ENCODE measurements around the gene ARHGEF4. TPM values are rescaled to one million over a fixed set of nuclear protein-coding genes. Genes with fewer than 3 reads are reported as not detected.

Gene ARHGEF4
- total and polyA plus RNA-seq, 10 donors = 0.19 to 0.88 (median 0.46) TPM; not detected in 2

GRCh38 chr2:131031875-131032274, 195.2 kb downstream of the ARHGEF4 start:
- WGBS, 5 donors = 72 to 84% (median 76%) methylated on average over 3 to 9 of the region's 9 CpGs
- no peak overlapping the region for H3K27ac ChIP-seq
- TF ChIP-seq POLR2AphosphoS5 (IDR thresholded peaks at IDR 0.05) = no peak
- no peak for TF ChIP-seq CTCF (IDR thresholded peaks at IDR 0.05 in 8 of 11, conservative IDR thresholded peaks at IDR 0.05 in 3 of 11)
- no peak for TF ChIP-seq POLR2A (IDR thresholded peaks at IDR 0.05)
- peak; percentile 56 for DNase-seq
- intact Hi-C loops (cut with DNase I; ENCODE audit: low total_unique reads) = no loop called here
- peaks cover 0 to 16% (median 6%) of the 10 kb centered on the region in 6 donors for H3K4me1 ChIP-seq
- H3K9me3 ChIP-seq = peaks cover 0 to 14% (median 9%) of the 10 kb centered on the region in 8 donors
- H3K4me3 ChIP-seq = no peak overlapping the region
- peaks cover 0 to 49% (median 20%) of the 10 kb centered on the region in 7 donors for H3K27me3 ChIP-seq (replicated peaks in 1 of 7)
- H3K36me3 ChIP-seq = no peaks in the 10 kb centered on the region

- Histone ChIP-seq H3K4me3 (no peak overlapping the region), H3K27ac (no peak overlapping the region), H3K27me3 (replicated peaks in 1 of 7) (peaks cover 0 to 54% (median 20%) of the 10 kb centered on the region in 7 donors), H3K36me3 (no peaks in the 10 kb centered on the region), H3K4me1 (peaks cover 0 to 16% (median 6%) of the 10 kb centered on the region in 6 donors), H3K9me3 (peaks cover 0 to 12% (median 8%) of the 10 kb centered on the region in 8 donors)
- TF ChIP-seq POLR2A (IDR thresholded peaks at IDR 0.05) = no peak
- no peak for TF ChIP-seq CTCF (IDR thresholded peaks at IDR 0.05 in 8 of 11, conservative IDR thresholded peaks at IDR 0.05 in 3 of 11)
- no peak for TF ChIP-seq POLR2AphosphoS5 (IDR thresholded peaks at IDR 0.05)
- WGBS, 5 donors = 69 to 87% (median 84%) methylated on average over 4 of the region's 4 CpGs
- peak; percentile 55 for DNase-seq
- intact Hi-C loops (cut with DNase I; ENCODE audit: low total_unique reads) = no loop called here
These were observed 195.7 kb downstream of the ARHGEF4 start for GRCh38 chr2:131032393-131032836.

DNA sequence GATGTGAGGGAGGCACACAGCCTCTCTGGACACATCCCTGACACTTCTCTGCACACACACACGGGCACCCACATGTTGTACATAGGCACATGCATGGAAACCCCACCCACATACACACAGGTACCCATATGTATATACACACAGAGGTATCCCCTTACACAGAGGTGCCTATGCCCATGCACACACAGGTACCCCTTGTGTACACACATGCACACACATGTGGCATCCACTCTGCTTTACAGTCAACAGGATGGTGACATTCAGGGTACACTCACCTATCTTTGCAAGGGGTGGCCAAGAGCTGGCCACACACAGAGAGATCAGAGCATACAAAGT, 197.0 kb downstream of the ARHGEF4 start:
- Histone ChIP-seq H3K27ac (no peak overlapping the region), H3K9me3 (no peaks in the 10 kb centered on the region), H3K36me3 (no peaks in the 10 kb centered on the region), H3K4me1 (peaks cover 0 to 16% (median 6%) of the 10 kb centered on the region in 6 donors), H3K27me3 (replicated peaks in 1 of 7) (peaks cover 0 to 67% (median 20%) of the 10 kb centered on the region in 7 donors), H3K4me3 (no peak overlapping the region)
- no peak for TF ChIP-seq POLR2AphosphoS5 (IDR thresholded peaks at IDR 0.05)
- no peak for TF ChIP-seq CTCF (IDR thresholded peaks at IDR 0.05 in 8 of 11, conservative IDR thresholded peaks at IDR 0.05 in 3 of 11)
- TF ChIP-seq POLR2A (IDR thresholded peaks at IDR 0.05) = no peak
- intact Hi-C loops (cut with DNase I; ENCODE audit: low total_unique reads) = no loop called here
- DNase-seq = no peak
- 50 to 94% (median 69%) methylated on average over 1 of the region's 1 CpG for WGBS, 5 donors

DNA sequence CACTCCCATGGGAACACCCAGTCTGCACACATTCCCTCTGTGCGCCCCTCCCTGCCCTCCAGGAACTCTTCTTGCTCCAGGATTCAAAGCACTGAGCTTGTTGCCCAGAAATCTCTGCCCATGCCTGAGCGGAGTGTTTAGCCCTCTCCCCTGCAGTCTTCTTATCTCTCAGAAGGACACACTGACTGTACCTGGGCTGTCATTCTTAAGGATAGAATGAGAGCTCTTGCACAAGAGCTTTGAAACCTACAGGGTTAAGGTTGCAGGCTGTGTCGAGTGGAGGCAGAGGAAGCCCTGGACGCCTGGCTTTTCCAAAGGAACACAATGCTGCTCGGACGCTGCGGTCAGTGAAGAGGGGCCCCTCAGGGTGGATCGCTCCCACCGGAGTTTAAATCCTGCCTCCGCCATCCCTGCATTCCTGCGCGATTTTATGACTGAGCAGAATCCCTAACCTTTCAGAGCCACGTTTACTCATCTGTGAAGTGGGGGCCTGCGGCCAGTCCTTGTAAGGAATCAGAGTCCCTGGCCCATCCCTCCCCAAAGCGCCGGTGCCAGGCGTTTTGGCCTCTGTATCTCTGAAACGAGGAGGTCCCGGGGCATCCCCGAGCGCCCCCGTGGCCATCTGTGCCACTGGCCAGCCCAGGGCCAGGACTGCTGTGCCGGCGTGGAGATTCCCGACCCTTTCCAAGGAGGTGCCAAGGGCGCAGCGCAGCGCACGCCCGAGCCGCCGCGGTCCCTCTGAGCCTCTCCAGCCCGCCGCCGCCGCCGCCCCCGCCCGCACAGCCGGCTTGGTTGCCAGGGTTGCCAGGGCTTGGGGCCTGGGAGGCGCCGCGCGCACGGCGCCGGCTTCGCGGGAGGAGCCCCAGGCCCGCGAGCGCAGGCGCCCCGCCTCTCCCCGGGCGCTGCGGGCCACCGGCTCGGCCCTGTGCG, 197.7 kb downstream of the ARHGEF4 start:
- no peaks in the 10 kb centered on the region for H3K9me3 ChIP-seq

More for the DNA sequence above, 197.7 kb downstream of the ARHGEF4 start:
- peaks cover 0 to 73% (median 21%) of the 10 kb centered on the region in 7 donors for H3K27me3 ChIP-seq (replicated peaks in 1 of 7)
- no peak overlapping the region for H3K27ac ChIP-seq
- DNase-seq = peak; percentile 75
- WGBS, 5 donors = 5 to 13% (median 7%) methylated on average over 43 to 61 of the region's 61 CpGs
- peak overlapping the region in 1 of 8 donors; percentile 49 for H3K4me3 ChIP-seq
- intact Hi-C loops (cut with DNase I; ENCODE audit: low total_unique reads) = no loop called here
- peaks cover 0 to 18% (median 6%) of the 10 kb centered on the region in 6 donors for H3K4me1 ChIP-seq
- H3K36me3 ChIP-seq = no peaks in the 10 kb centered on the region
- no peak for TF ChIP-seq POLR2A (IDR thresholded peaks at IDR 0.05)
- no peak for TF ChIP-seq CTCF (IDR thresholded peaks at IDR 0.05 in 8 of 11, conservative IDR thresholded peaks at IDR 0.05 in 3 of 11)
- TF ChIP-seq POLR2AphosphoS5 (IDR thresholded peaks at IDR 0.05) = no peak

All from spleen (tissue), 11 donors.